HG03571 (cell line): ENCODE data around the gene SLC7A10.
"Not testable (repeated sequence)": the region's sequence is repeated elsewhere in the genome, so short reads cannot be mapped to it uniquely, and the experiment has no call there.

Experiments used
- ATAC-seq: cut with Tn5 transposase; IDR thresholded peaks from one replicate; pipeline ENCODE4 v1.9.1; 2021; ENCODE audit not compliant: unreplicated experiment

SLC7A10 gene

GRCh38 chr19:33203529-33203928 is 22.1 kb downstream of the SLC7A10 start:
- ATAC-seq, result no peak

- no peak for ATAC-seq
These were observed 22.8 kb downstream of the SLC7A10 start for GRCh38 chr19:33202546-33203507.

GRCh38 chr19:33201886-33202545 is 23.6 kb downstream of the SLC7A10 start:
- no peak for ATAC-seq

- ATAC-seq, result no peak
These were observed 24.2 kb downstream of the SLC7A10 start for GRCh38 chr19:33201473-33201872.

GRCh38 chr19:33199441-33200265 is 26.0 kb downstream of the SLC7A10 start:
- ATAC-seq, result no peak

GRCh38 chr19:33198169-33198568 is 27.5 kb downstream of the SLC7A10 start:
- ATAC-seq, result no peak

- ATAC-seq, result no peak
These were observed 28.1 kb downstream of the SLC7A10 start for GRCh38 chr19:33197591-33198000.

GRCh38 chr19:33196446-33197193 is 29.0 kb downstream of the SLC7A10 start:
- ATAC-seq, result no peak

GRCh38 chr19:33195645-33196347 is 29.9 kb downstream of the SLC7A10 start:
- ATAC-seq, result no peak

GRCh38 chr19:33194886-33195644 is 30.6 kb downstream of the SLC7A10 start:
- ATAC-seq, result no peak

- no peak for ATAC-seq
These were observed 31.1 kb downstream of the SLC7A10 start for GRCh38 chr19:33194532-33194885.

- no peak for ATAC-seq
These were observed 31.7 kb downstream of the SLC7A10 start, which contains the start of gene LRP3 for GRCh38 chr19:33193865-33194362. Gene LRP3, plus strand, starts transcription at chr19:33194330. Its CDS starts 456 bp downstream, at chr19:33194786.

GRCh38 chr19:33193269-33193864 is 32.3 kb downstream of the SLC7A10 start:
- ATAC-seq, result no peak

GRCh38 chr19:33192010-33192409 is 33.6 kb downstream of the SLC7A10 start:
- no peak for ATAC-seq

GRCh38 chr19:33191501-33191900 is 34.1 kb downstream of the SLC7A10 start:
- ATAC-seq, result no peak

GRCh38 chr19:33191092-33191491 is 34.6 kb downstream of the SLC7A10 start:
- ATAC-seq, result not testable (repeated sequence)

- no peak for ATAC-seq
These were observed 36.2 kb downstream of the SLC7A10 start for GRCh38 chr19:33189453-33189852.

- no peak for ATAC-seq
These were observed 38.5 kb downstream of the SLC7A10 start for GRCh38 chr19:33187183-33187540.
